Tibial artery (tissue), 4 donors: Measurements from ENCODE around the gene IGSF9.

ENCODE experiments used
- DNase-seq, 2 donors: peaks; one replicate each; pipeline ENCODE4 v3.0.0-alpha.2; 2019
- H3K27ac ChIP-seq, 2 donors: fragments of 200-600 bp; sonication (generic) in 1 of 2; 1 replicate in 1 of 2; 2 replicates in 1 of 2; pipeline ENCODE4 v1.5.1; 2018 to 2019; ENCODE audit warnings: mild to moderate bottlenecking in 1 of 2
- H3K27me3 ChIP-seq, 2 donors: fragments of 200-600 bp; sonication (generic) in 1 of 2; one replicate each; pipeline versions ENCODE4 v1.5.1 to v1.6.0; 2016 to 2019
- H3K36me3 ChIP-seq, 3 donors: fragments of 200-600 bp; sonication (generic) in 2 of 3; one replicate each; pipeline ENCODE4 v1.5.1; 2016 to 2019; ENCODE audit warnings: mild to moderate bottlenecking in 2 of 3
- H3K4me1 ChIP-seq, 4 donors: fragments of 200-600 bp; sonication (generic) in 2 of 4; 1 replicate in 3 of 4; 2 replicates in 1 of 4; pipeline ENCODE4 v1.5.1; 2016 to 2019
- H3K4me3 ChIP-seq, 2 donors: fragments of 200-600 bp; sonication (generic) in 1 of 2; 1 replicate in 1 of 2; 2 replicates in 1 of 2; pipeline ENCODE4 v1.5.1; 2018 to 2019; ENCODE audit warnings: mild to moderate bottlenecking in 2 of 2
- H3K9me3 ChIP-seq, 3 donors: fragments of 200-600 bp; sonication (generic) in 1 of 3; one replicate each; pipeline ENCODE4 v1.5.1; 2016 to 2019
- CTCF ChIP-seq, 2 experiments: fragments of 200-600 bp in 1 of 2; fragments of 450-650 bp in 1 of 2; IDR thresholded peaks; one replicate each; pipeline ENCODE4 v1.5.1; 2017 to 2019; ENCODE audit warnings: antibody characterized with exemption in 2 of 2, mild to moderate bottlenecking in 1 of 2, moderate library complexity in 1 of 2
- intact Hi-C: fragments of 100-400 bp; cut with DNase I; formaldehyde crosslinking; loops from one replicate; pipeline ENCODE4 v1.15.0; 2023; ENCODE audit warnings: low total_unique reads

The IGSF9 gene

GRCh38 chr1:159938211-159938852 lies 7.1 kb downstream of the IGSF9 start:
- intact Hi-C loops, result loop anchor here (5.0 kb wide), 1 partner anchor 69 kb away; no protein-coding TSS in a partner anchor
- Histone ChIP-seq H3K27me3 (peaks cover 0 to 54% of the 10 kb centered on the region in 2 donors), H3K9me3 (no peaks in the 10 kb centered on the region), H3K36me3 (no peaks in the 10 kb centered on the region), H3K4me1 (peaks cover 0 to 10% (median 4%) of the 10 kb centered on the region in 4 donors), H3K27ac (no peak overlapping the region), H3K4me3 (no peak overlapping the region)
- no peak for DNase-seq
- no peak for TF ChIP-seq CTCF (IDR thresholded peaks at IDR 0.05)

GRCh38 chr1:159937054-159937750 lies 8.2 kb downstream of the IGSF9 start:
- H3K36me3 ChIP-seq, result no peaks in the 10 kb centered on the region
- H3K9me3 ChIP-seq, result no peaks in the 10 kb centered on the region
- no peak overlapping the region for H3K4me3 ChIP-seq
- peaks cover 0 to 15% (median 4%) of the 10 kb centered on the region in 4 donors for H3K4me1 ChIP-seq
- TF ChIP-seq CTCF (IDR thresholded peaks at IDR 0.05), result no peak
- intact Hi-C loops, result loop anchor here (5.0 kb wide), 1 partner anchor 70 kb away; no protein-coding TSS in a partner anchor
- DNase-seq, result no peak
- H3K27ac ChIP-seq, result no peak overlapping the region
- peaks cover 0 to 45% of the 10 kb centered on the region in 2 donors for H3K27me3 ChIP-seq

- H3K9me3 ChIP-seq, result no peaks in the 10 kb centered on the region
- peak; percentile 95 to 99 for TF ChIP-seq CTCF (IDR thresholded peaks at IDR 0.05)
- H3K27me3 ChIP-seq, result peaks cover 0 to 37% of the 10 kb centered on the region in 2 donors
- peak in 1 of 2 donors; percentile 51 for DNase-seq
- no peak overlapping the region for H3K27ac ChIP-seq
- H3K36me3 ChIP-seq, result no peaks in the 10 kb centered on the region
- H3K4me1 ChIP-seq, result peaks cover 0 to 15% (median 4%) of the 10 kb centered on the region in 4 donors
- intact Hi-C loops, result loop anchor here (5.0 kb wide), 1 partner anchor 71 kb away; no protein-coding TSS in a partner anchor
- no peak overlapping the region for H3K4me3 ChIP-seq
Observed at GRCh38 chr1:159936273-159936904, 9.0 kb downstream of the IGSF9 start.

GRCh38 chr1:159935719-159936272 lies 9.6 kb downstream of the IGSF9 start:
- intact Hi-C loops, result loop anchor here (5.0 kb wide), 1 partner anchor 72 kb away; no protein-coding TSS in a partner anchor

More at GRCh38 chr1:159935719-159936272, 9.6 kb downstream of the IGSF9 start:
- Histone ChIP-seq H3K36me3 (no peaks in the 10 kb centered on the region), H3K27ac (no peak overlapping the region), H3K9me3 (no peaks in the 10 kb centered on the region), H3K4me1 (peaks cover 0 to 15% (median 4%) of the 10 kb centered on the region in 4 donors), H3K27me3 (peaks cover 0 to 32% of the 10 kb centered on the region in 2 donors), H3K4me3 (no peak overlapping the region)
- DNase-seq, result no peak
- no peak for TF ChIP-seq CTCF (IDR thresholded peaks at IDR 0.05)
